SW 1271 (cell line): ENCODE measurements around the gene ACSM3.
A peak's percentile ranks its signal among the peaks of the same experiment; 100 is the strongest.
"Not testable (repeated sequence)": the region's sequence is repeated elsewhere in the genome, so short reads cannot be mapped to it uniquely, and the experiment has no call there.

ENCODE experiments used
- DNase-seq, 2 experiments: peaks; one replicate each; lab custom pipeline; 2025; lab: John Stamatoyannopoulos, UW

Gene ACSM3

DNA sequence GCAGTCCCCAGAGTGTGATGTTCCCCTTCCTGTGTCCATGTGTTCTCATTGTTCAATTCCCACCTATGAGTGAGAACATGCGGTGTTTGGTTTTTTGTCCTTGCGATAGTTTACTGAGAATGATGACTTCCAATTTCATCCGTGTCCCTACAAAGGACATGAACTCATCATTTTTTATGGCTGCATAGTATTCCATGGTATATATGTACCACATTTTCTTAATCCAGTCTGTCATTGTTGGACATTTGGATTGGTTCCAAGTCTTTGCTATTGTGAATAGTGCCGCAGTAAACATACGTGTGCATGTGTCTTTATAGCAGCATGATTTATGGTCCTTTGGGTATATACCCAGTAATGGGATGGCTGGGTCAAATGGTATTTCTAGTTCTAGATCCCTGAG is 8.0 kb upstream of the ACSM3 start:
- DNase-seq, result not testable (repeated sequence)

GRCh38 chr16:20760346-20760745 is 3.5 kb upstream of the ACSM3 start:
- DNase-seq, result no peak

GRCh38 chr16:20761175-20761574 is 2.6 kb upstream of the ACSM3 start:
- no peak for DNase-seq

DNA sequence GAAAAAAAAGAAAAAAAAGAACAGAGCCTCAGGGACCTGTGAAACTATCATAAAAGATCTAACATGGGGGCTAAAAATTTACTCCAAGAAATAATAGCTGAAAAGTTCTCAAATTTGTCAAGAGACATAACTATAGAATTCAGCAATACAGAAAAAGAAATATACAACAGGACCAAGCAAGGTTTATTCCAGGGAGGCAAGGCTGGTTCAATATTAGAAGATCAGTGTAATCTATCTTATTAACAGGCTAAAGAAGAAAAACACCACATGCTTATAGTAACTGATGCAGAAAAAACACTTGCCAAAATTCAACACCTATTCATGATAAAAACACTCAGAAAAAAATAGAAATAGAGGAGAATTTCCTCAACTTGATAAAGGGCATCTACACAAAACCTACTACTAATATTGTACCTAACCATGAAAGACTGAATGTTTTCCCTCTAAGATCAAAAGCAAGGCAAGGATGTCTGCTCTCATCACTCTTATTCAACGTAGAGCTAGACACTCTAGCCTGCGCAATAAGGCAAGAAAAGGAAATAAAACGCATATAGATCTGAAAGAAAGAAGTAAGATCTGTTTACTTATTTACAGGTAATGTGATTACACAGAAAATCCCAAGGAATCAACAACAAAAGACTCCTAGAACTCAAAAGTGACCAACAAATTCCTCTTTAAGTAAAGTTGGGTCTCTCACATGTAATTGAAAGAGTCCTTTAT is 1.2 kb upstream of the ACSM3 start:
- DNase-seq, result no peak

DNA sequence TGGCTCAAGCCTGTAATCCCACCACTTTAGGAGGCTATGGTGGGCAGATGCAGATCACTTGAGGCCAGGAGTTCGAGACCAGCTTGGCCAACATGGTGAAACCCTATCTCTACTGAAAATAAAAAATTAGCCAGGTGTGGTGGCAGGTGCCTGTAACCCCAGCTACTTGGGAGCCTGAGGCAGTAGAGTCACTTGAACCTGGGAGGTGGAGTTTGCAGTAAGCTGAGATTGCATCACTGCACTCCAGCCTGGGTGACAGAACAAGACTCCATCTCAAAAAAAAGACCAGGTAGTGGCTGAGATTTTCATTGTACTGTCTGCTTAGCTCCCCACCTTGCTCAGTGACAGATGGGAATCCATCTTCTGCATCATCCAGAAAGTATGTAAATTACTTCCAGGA is 634 bp downstream of the ACSM3 start:
- DNase-seq, result not testable (repeated sequence)

DNA sequence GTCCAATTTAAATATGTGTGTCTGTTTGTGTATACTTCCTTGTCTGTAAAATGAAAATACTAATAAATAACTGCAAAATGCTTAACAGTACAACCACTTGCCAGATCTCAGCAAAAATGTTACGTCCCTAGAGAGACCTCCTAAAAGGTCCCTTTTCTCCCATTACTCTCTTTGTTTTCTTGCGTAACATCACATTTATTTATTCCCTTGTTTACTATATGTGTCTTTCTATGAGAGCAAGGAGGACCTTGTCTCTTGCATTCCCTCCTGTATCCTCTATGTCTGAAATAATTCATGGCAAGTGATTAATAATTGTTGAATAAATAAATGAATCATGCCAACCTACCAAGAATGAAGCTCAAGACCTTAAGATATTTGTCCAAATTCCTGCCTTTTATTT is 1.9 kb downstream of the ACSM3 start:
- DNase-seq, result no peak

DNA sequence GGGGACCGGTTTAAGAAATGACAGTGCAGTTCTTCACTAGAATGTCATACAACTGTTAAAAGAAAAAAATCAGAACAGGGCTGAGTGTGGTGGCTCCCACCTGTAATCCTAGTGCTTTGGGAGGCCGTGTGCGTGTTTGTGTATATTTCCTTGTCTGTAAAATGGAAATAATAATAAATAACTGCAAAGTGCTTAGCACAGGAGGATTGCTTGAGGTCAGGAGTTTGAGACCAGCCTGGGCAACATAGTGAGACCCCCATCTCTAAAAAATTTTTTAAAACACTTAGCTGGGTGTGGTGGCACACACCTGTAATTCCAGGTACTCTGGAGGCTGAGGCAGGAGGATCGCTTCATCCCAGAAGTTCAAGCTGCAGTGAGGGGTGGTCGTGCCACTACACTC is 2.5 kb downstream of the ACSM3 start:
- no peak for DNase-seq

DNA sequence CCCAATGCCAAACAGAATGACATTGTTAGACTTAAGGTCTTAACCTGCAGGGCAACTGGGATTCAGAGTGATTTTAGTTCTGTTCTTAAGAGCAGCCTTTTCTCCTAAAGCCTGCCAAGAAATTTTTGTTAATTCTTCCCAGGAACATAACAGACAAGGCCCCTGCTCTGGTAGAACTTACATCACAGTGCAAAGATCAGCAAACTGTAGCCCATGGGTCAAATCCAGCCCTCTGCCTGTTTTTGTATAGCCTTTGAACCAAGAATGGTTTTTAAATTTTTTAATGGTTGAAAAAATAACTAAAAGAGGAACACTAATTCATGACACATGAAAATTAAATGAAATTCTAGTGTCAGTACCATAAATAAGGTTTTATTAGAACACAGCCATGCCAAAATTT is 3.8 kb downstream of the ACSM3 start:
- no peak for DNase-seq

DNA sequence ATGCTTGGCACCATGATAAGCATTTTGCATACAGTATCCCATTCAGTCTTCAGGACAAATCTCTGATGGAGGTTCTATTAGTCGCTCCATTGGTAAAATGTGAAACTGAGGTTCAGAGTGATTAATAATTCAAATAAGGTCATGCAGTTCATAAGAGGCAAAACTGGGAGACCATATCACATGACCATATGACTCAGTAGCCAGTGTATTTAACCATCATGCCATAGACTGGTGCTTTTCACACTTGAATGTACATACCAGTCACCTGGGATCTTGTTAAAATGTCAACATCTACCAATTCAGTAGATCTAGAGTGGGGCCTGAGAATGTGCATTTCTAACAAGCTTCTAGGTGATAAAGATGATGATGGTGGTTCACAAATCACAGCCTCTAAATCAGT is 4.3 kb downstream of the ACSM3 start:
- no peak for DNase-seq

DNA sequence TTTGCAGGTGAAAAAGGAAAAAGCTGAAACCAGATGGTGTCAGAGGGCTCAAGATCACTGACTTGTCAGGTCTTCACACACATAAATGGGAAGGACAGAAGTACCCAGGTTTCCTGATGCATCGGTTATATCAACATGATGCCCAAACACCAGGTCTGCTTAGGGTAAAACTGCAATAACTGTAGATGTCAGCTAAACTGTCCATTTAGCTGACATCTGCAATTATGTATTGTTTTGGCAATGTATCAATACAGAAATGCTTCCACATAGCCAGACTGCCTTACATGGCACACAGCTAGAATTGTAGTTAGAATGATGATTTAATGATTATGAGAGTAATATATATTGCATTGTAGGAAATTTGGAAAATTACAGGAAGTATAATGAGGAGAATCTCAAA is 5.0 kb downstream of the ACSM3 start:
- DNase-seq, result no peak

DNA sequence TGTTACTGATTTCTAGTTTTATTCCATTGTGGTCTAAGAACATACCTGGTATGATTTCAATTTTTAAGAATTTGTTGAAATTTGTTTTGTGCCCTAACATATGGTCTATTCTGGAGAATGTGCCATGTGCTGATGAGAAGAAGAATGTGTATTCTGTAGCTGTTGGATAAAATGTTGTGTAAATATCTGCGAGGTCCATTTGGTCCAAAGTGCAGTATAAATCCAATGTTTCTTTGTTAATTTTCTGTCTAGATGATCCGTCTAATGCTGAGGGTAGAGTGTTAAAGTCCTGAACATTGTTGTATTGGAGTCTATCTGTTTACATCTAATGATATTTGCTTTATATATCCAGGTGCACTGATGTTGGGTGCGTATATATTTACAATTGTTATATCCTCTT is 9.9 kb downstream of the ACSM3 start:
- no peak for DNase-seq

- peak in 1 of 2 experiments; percentile 25 for DNase-seq
Measured at GRCh38 chr16:20774703-20775362, 11.0 kb downstream of the ACSM3 start.

DNA sequence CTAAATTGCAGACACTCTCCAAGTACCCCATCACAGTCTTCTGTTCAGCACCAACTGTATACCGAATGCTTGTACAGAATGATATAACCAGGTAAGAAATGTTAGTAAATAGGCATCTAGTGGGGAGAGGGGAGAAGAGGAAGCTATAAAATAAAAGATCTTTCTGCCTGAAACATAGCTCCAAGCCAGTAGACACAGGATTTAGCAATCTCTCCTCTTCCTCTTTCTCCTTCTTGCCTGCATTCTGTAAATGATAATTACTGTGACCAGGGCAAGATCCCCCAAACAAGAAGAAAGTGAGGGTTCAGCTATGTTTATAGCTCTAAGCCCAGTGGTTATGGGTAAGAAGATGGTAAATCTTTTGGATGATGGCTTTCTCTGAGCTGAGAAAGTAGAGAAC is 17.9 kb downstream of the ACSM3 start:
- no peak for DNase-seq

DNA sequence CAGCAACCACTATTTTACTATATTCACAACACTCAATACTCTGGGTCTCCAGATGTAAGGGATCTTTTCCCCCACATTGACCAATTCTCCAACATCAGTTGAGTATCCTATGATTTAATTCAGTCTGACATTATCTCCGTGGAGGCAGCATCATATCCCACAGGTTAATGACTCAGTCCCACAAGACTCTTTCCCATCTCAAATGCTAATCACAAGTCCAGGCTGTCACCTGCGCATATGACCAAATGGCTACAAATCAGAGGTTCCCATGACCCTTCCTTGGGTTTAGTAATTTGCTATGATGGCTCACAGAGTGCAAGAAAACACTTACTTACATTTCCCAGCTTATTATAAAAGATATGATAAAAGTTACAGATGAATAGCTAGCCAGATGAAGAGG is 18.7 kb downstream of the ACSM3 start:
- no peak for DNase-seq

DNA sequence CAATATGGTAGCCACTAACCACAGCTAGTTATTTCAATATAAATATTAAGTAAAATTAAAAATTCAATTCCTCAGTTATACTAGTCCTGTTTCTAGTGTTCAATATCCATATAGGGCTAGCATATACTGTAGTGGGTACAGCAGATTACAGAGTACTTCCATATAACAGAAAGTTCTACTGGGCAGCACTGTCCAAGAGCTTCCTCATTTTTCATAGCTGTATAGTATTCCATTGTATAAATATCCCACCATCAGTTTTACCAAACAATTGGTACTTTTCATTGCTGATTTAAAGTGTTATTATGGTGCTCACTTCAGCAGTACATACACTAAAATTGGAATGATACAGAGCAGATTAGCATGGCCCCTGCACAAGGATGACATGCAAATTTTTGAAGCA is 20.4 kb downstream of the ACSM3 start:
- DNase-seq, result no peak

DNA sequence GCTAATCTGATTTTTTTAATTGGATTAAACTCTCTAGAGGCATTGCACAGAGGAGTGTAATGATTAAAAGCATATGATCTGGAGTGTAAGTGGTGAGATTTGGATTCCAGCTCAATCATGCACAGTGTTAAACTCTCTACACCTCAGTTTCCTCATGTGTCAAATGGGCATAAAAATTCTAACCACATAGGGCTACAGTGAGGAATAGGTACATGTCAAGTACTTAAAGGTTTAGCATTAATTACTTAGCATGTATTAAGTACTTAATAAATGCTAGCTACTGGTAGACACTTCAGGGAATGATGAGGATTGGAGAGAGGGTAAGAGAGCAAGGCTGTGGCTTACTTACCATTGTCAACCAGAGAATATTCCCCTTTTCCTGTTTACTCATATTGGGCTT is 25.3 kb downstream of the ACSM3 start:
- no peak for DNase-seq

GRCh38 chr16:20791923-20792612 is 28.3 kb downstream of the ACSM3 start:
- no peak for DNase-seq

- no peak for DNase-seq
Measured at GRCh38 chr16:20798364-20798763, 34.5 kb downstream of the ACSM3 start.

DNA sequence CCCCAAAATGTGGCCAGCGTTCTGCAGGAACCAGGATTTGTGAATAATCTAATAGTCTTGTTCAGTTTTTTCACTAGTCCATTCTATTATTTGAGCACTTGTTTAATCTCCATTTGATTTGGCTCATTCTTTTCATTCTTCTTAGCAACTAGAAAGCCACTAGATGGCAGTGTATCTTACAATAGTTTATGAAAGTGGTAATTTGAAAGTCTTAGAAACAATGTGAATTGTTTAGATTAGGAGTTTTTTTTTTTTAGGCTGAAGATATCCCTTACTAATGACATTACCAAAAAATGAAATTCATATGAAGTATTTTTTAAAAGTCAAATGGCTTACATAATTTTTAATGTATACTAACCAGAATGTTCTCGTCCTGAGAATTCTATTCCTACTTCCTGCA is 35.8 kb downstream of the ACSM3 start:
- DNase-seq, result peak in 1 of 2 experiments; percentile 38

DNA sequence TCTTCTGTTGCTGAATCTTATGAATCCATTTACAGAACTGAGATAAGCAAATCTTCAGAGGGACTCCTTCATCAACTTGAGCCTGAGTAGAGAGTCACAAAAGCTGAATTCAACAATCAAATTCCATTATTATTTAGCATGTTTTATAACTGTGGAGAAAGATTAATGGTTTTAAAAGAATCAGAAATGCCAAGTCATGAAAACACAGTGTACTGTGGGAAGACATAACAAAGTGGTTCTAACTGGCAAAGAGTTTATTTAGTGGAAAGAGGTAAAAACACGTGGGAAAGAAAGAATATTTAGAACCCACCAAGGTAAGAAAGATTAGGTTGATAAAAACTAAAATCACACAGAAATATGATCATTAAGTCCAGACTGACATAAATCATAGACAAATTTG is 37.5 kb downstream of the ACSM3 start:
- DNase-seq, result no peak

DNA sequence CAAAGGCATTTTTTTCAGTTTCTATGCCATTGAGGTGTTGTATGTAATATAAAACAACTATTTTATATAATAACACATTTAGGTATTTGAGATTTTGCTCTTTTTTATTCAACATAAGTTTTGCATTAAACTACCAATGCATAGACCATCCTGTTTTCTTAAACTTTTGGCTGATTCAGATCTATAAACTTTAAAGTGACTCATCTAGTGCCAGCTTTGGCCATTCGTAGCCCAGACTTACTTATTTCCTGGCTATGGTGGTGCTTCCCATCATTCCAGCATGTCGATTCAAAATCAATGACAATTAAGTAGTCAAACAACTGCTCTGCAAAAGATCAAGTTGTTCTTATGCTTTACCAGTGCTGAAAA is 39.4 kb downstream of the ACSM3 start:
- no peak for DNase-seq

- no peak for DNase-seq
Measured at GRCh38 chr16:20803561-20804214, 39.9 kb downstream of the ACSM3 start.

DNA sequence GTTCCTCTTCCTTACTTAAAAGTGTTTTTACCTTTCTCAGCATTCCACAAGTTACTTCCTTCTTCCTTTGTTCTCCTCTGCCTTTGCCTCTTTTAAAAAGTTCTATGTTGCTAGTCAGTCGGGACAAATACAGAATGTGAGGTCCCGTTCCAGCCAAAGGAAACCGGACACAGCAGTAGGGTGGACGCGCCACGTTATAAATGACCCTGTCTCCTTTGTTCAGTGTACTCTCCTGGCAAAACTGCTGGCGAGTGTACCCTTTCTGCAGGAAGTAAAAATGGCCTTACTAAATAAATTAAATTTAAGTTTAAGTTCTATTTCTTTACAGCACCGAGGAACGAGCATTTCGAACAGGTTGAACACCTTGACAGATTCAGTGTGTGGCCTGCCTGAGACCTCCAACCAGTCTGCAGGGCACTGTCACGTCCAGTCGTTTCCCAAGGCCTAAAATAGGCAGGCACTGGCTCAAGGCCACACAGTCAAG is 41.9 kb downstream of the ACSM3 start:
- DNase-seq, result not testable (repeated sequence)
